ENCODE data around the gene ABHD4. TPM values are rescaled to one million over a fixed set of nuclear protein-coding genes. Genes with fewer than 3 reads are reported as not detected.

ABHD4 gene
- total and polyA plus RNA-seq, 11 donors = 10.4 to 35.5 (median 24.3) TPM

GRCh38 chr14:22627506-22628263 lies 29.6 kb downstream of the ABHD4 start:
- no peak overlapping the region for H3K27ac ChIP-seq
- WGBS, 4 donors = 75 to 86% (median 82%) methylated on average over 7 of the region's 7 CpGs
- no peak overlapping the region for H3K4me3 ChIP-seq
- H3K9me3 ChIP-seq = no peaks in the 10 kb centered on the region
- intact Hi-C loops (cut with DNase I) = no loop called here
- H3K27me3 ChIP-seq = peaks cover 0 to 4% (median 0%) of the 10 kb centered on the region in 9 donors
- H3K4me1 ChIP-seq = peaks cover 0 to 8% (median 0%) of the 10 kb centered on the region in 12 donors
- no peaks in the 10 kb centered on the region for H3K36me3 ChIP-seq
- ATAC-seq = no peak
- DNase-seq = no peak
- no peak for TF ChIP-seq POLR2A (IDR thresholded peaks at IDR 0.05)
- TF ChIP-seq CTCF (IDR thresholded peaks at IDR 0.05) = no peak

GRCh38 chr14:22629361-22629760 lies 31.3 kb downstream of the ABHD4 start:
- no peak for TF ChIP-seq POLR2A (IDR thresholded peaks at IDR 0.05)
- no peak for TF ChIP-seq CTCF (IDR thresholded peaks at IDR 0.05)
- Histone ChIP-seq H3K27ac (no peak overlapping the region), H3K9me3 (no peaks in the 10 kb centered on the region), H3K36me3 (no peaks in the 10 kb centered on the region), H3K27me3 (peaks cover 0 to 4% (median 0%) of the 10 kb centered on the region in 9 donors), H3K4me3 (no peak overlapping the region), H3K4me1 (no peaks in the 10 kb centered on the region)
- 67 to 72% (median 68%) methylated on average over 5 of the region's 5 CpGs for WGBS, 4 donors
- no peak for DNase-seq
- no peak for ATAC-seq
- intact Hi-C loops (cut with DNase I) = no loop called here

GRCh38 chr14:22630066-22630465 lies 32.0 kb downstream of the ABHD4 start:
- Histone ChIP-seq H3K4me3 (no peak overlapping the region), H3K36me3 (no peaks in the 10 kb centered on the region), H3K9me3 (no peaks in the 10 kb centered on the region), H3K27me3 (peaks cover 0 to 4% (median 0%) of the 10 kb centered on the region in 9 donors), H3K27ac (no peak overlapping the region), H3K4me1 (no peaks in the 10 kb centered on the region)
- no peak for DNase-seq
- ATAC-seq = no peak
- 94 to 96% (median 95%) methylated on average over 3 of the region's 3 CpGs for WGBS, 4 donors
- TF ChIP-seq CTCF (IDR thresholded peaks at IDR 0.05) (no peak), POLR2A (IDR thresholded peaks at IDR 0.05) (no peak)
- intact Hi-C loops (cut with DNase I) = no loop called here

GRCh38 chr14:22630486-22630885 lies 32.4 kb downstream of the ABHD4 start:
- Histone ChIP-seq H3K4me3 (no peak overlapping the region), H3K27me3 (peaks cover 0 to 4% (median 0%) of the 10 kb centered on the region in 9 donors), H3K27ac (no peak overlapping the region), H3K36me3 (no peaks in the 10 kb centered on the region), H3K4me1 (no peaks in the 10 kb centered on the region), H3K9me3 (no peaks in the 10 kb centered on the region)
- ATAC-seq = no peak
- TF ChIP-seq CTCF (IDR thresholded peaks at IDR 0.05) (no peak), POLR2A (IDR thresholded peaks at IDR 0.05) (no peak)
- no peak for DNase-seq
- intact Hi-C loops (cut with DNase I) = no loop called here
- 61 to 81% (median 75%) methylated on average over 2 of the region's 2 CpGs for WGBS, 4 donors
